ENCODE measurements around the gene CA9. TPM values are rescaled to one million over a fixed set of nuclear protein-coding genes. Genes with fewer than 3 reads are reported as not detected.
A peak's percentile ranks its signal among the peaks of the same experiment; 100 is the strongest.

CA9 gene
- total and polyA plus RNA-seq, 2 experiments from 2014 or later, result 1.1 TPM; not detected in 1

GRCh38 chr9:35689542-35690293 lies 16.0 kb downstream of the CA9 start, which contains the start of gene TPM2:
Gene TPM2, minus strand, starts transcription at chr9:35689925. Its CDS starts 108 bp downstream, at chr9:35689817.
- DNase-seq (ENCODE audit: low spot score) (peak; percentile 86), ATAC-seq (peak; percentile 67)
- Histone ChIP-seq H3K27ac (ENCODE audit: low read depth) (peak within 1 kb of the TSS; percentile 87; the same call in 1 of the 2 replicates), H3K4me2 (peak within 1 kb of the TSS; percentile 96), H3K27me3 (ENCODE audit: insufficient read depth) (no peaks in the 10 kb centered on the region), H4K20me1 (replicated peaks; ENCODE audit: insufficient read depth) (peaks cover 6% of the 10 kb centered on the region; the same call in 1 of the 2 replicates), H3K36me3 (ENCODE audit: insufficient read depth) (peaks cover 13% of the 10 kb centered on the region; the same call in 1 of the 2 replicates), H2AFZ (peak within 1 kb of the TSS; percentile 92), H3K4me3 (peak within 1 kb of the TSS; percentile 94), H3F3A (replicated peaks; ENCODE audit: low read depth) (0 out of 2 replicates have a peak, but pooled peaks cover 4% of the 10 kb centered on the region), H3K9me2 (ENCODE audit: insufficient read depth) (no peaks in the 10 kb centered on the region), H3K79me2 (replicated peaks; ENCODE audit: insufficient read depth) (peaks cover 22% of the 10 kb centered on the region), H3K4me1 (ENCODE audit: insufficient read depth) (peaks cover 17% of the 10 kb centered on the region; the same call in 1 of the 2 replicates)
- H3K36me3 Mint-ChIP-seq (ENCODE audit: low read depth), result peaks cover 42% of the 10 kb centered on the region
- peak within 1 kb of the TSS; percentile 95 for H3K4me3 Mint-ChIP-seq
- TF ChIP-seq EZH2 (IDR thresholded peaks at IDR 0.05; ENCODE audit: low read depth, unreplicated experiment) (no peak), CREB1 (CRISPR knock-in tag; IDR thresholded peaks at IDR 0.05; ENCODE audit: low read depth) (0 out of 2 replicates have a peak, but pooled peaks have one; percentile 31), ZNF114 (CRISPR knock-in tag; IDR thresholded peaks at IDR 0.05) (no peak), ZNF331 (CRISPR knock-in tag; IDR thresholded peaks at IDR 0.05; ENCODE audit: low read depth) (no peak), JUNB (IDR thresholded peaks at IDR 0.05; ENCODE audit: unreplicated experiment) (no peak), ETS1 (IDR thresholded peaks at IDR 0.05) (no peak), STAT1 (IDR thresholded peaks at IDR 0.05; ENCODE audit: unreplicated experiment) (no peak), CTCF (conservative IDR thresholded peaks at IDR 0.05; ENCODE audit: low read depth in 2 of 2) (no peak), EZH2phosphoT487 (IDR thresholded peaks at IDR 0.05; ENCODE audit: unreplicated experiment) (no peak), NANOG (IDR thresholded peaks at IDR 0.05; ENCODE audit: borderline replicate concordance) (no peak), POLR2AphosphoS5 (IDR thresholded peaks at IDR 0.05; ENCODE audit: low read depth) (peak; percentile 98)
- TF ChIP-seq, protein P1, sequence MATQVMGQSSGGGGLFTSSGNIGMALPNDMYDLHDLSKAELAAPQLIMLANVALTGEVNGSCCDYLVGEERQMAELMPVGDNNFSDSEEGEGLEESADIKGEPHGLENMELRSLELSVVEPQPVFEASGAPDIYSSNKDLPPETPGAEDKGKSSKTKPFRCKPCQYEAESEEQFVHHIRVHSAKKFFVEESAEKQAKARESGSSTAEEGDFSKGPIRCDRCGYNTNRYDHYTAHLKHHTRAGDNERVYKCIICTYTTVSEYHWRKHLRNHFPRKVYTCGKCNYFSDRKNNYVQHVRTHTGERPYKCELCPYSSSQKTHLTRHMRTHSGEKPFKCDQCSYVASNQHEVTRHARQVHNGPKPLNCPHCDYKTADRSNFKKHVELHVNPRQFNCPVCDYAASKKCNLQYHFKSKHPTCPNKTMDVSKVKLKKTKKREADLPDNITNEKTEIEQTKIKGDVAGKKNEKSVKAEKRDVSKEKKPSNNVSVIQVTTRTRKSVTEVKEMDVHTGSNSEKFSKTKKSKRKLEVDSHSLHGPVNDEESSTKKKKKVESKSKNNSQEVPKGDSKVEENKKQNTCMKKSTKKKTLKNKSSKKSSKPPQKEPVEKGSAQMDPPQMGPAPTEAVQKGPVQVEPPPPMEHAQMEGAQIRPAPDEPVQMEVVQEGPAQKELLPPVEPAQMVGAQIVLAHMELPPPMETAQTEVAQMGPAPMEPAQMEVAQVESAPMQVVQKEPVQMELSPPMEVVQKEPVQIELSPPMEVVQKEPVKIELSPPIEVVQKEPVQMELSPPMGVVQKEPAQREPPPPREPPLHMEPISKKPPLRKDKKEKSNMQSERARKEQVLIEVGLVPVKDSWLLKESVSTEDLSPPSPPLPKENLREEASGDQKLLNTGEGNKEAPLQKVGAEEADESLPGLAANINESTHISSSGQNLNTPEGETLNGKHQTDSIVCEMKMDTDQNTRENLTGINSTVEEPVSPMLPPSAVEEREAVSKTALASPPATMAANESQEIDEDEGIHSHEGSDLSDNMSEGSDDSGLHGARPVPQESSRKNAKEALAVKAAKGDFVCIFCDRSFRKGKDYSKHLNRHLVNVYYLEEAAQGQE (IDR thresholded peaks at IDR 0.05; ENCODE audit: unreplicated experiment), result peak; percentile 23
- TF ChIP-seq, protein P2, sequence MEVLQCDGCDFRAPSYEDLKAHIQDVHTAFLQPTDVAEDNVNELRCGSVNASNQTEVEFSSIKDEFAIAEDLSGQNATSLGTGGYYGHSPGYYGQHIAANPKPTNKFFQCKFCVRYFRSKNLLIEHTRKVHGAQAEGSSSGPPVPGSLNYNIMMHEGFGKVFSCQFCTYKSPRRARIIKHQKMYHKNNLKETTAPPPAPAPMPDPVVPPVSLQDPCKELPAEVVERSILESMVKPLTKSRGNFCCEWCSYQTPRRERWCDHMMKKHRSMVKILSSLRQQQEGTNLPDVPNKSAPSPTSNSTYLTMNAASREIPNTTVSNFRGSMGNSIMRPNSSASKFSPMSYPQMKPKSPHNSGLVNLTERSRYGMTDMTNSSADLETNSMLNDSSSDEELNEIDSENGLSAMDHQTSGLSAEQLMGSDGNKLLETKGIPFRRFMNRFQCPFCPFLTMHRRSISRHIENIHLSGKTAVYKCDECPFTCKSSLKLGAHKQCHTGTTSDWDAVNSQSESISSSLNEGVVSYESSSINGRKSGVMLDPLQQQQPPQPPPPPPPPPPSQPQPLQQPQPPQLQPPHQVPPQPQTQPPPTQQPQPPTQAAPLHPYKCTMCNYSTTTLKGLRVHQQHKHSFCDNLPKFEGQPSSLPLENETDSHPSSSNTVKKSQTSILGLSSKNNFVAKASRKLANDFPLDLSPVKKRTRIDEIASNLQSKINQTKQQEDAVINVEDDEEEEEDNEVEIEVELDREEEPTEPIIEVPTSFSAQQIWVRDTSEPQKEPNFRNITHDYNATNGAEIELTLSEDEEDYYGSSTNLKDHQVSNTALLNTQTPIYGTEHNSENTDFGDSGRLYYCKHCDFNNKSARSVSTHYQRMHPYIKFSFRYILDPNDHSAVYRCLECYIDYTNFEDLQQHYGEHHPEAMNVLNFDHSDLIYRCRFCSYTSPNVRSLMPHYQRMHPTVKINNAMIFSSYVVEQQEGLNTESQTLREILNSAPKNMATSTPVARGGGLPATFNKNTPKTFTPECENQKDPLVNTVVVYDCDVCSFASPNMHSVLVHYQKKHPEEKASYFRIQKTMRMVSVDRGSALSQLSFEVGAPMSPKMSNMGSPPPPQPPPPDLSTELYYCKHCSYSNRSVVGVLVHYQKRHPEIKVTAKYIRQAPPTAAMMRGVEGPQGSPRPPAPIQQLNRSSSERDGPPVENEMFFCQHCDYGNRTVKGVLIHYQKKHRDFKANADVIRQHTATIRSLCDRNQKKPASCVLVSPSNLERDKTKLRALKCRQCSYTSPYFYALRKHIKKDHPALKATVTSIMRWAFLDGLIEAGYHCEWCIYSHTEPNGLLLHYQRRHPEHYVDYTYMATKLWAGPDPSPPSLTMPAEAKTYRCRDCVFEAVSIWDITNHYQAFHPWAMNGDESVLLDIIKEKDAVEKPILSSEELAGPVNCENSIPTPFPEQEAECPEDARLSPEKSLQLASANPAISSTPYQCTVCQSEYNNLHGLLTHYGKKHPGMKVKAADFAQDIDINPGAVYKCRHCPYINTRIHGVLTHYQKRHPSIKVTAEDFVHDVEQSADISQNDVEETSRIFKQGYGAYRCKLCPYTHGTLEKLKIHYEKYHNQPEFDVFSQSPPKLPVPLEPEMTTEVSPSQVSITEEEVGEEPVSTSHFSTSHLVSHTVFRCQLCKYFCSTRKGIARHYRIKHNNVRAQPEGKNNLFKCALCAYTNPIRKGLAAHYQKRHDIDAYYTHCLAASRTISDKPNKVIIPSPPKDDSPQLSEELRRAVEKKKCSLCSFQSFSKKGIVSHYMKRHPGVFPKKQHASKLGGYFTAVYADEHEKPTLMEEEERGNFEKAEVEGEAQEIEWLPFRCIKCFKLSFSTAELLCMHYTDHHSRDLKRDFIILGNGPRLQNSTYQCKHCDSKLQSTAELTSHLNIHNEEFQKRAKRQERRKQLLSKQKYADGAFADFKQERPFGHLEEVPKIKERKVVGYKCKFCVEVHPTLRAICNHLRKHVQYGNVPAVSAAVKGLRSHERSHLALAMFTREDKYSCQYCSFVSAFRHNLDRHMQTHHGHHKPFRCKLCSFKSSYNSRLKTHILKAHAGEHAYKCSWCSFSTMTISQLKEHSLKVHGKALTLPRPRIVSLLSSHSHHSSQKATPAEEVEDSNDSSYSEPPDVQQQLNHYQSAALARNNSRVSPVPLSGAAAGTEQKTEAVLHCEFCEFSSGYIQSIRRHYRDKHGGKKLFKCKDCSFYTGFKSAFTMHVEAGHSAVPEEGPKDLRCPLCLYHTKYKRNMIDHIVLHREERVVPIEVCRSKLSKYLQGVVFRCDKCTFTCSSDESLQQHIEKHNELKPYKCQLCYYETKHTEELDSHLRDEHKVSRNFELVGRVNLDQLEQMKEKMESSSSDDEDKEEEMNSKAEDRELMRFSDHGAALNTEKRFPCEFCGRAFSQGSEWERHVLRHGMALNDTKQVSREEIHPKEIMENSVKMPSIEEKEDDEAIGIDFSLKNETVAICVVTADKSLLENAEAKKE (CRISPR knock-in tag; IDR thresholded peaks at IDR 0.05), result no peak
- no peaks in the 10 kb centered on the region; the same call in 1 of the 3 replicates for H3K9me3 Mint-ChIP-seq
- peaks cover 3% of the 10 kb centered on the region for H3K27me3 Mint-ChIP-seq (ENCODE audit: insufficient read depth, low read depth, poor library complexity)
- H3K27ac Mint-ChIP-seq, result peak within 1 kb of the TSS; percentile 93; the same call in 1 of the 2 replicates
- H3K4me1 Mint-ChIP-seq, result peaks cover 33% of the 10 kb centered on the region
